Right lung (tissue), 5 donors: ENCODE results near the gene SAMD4A. TPM values are rescaled to one million over a fixed set of nuclear protein-coding genes. Genes with fewer than 3 reads are reported as not detected.

Experiments used
- DNase-seq, 2 donors: peaks; one replicate each; pipeline ENCODE4 v3.0.0-alpha.2; 2013
- polyA plus RNA-seq, 5 donors: library from polyadenylated mRNA; unstranded; fragments of 120-200 nt; gene quantifications; one replicate each; pipeline versions ENCODE4 v1.2.1 to v1.2.3, GENCODE V29; 2013; ENCODE audit warnings: inconsistent platforms in 1 of 5, low replicate concordance in 1 of 5; ENCODE audit not compliant: insufficient read length in 5 of 5, insufficient read depth in 1 of 5

The SAMD4A gene
- polyA plus RNA-seq, 5 donors: 4.9 to 9.8 (median 7.9) TPM

DNA sequence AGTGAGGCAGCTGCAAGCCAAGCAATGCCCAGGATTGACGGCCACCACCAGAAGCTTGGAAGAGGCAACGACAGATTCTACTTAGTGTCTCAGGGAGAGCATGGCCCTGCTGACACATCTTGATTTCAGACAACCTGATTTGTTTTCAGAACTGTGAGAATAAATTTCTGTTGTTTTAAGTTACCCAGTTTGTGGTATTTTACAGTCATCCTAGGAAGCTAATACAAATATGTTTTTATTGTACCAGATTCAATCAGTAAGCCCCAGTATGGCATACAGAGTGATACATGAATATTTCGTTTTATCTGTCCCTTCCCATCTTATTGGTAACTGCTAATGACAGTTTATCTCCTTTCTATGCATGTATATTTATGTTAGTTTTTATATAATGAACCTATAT lies 62.3 kb downstream of the SAMD4A start:
- no peak for DNase-seq

DNA sequence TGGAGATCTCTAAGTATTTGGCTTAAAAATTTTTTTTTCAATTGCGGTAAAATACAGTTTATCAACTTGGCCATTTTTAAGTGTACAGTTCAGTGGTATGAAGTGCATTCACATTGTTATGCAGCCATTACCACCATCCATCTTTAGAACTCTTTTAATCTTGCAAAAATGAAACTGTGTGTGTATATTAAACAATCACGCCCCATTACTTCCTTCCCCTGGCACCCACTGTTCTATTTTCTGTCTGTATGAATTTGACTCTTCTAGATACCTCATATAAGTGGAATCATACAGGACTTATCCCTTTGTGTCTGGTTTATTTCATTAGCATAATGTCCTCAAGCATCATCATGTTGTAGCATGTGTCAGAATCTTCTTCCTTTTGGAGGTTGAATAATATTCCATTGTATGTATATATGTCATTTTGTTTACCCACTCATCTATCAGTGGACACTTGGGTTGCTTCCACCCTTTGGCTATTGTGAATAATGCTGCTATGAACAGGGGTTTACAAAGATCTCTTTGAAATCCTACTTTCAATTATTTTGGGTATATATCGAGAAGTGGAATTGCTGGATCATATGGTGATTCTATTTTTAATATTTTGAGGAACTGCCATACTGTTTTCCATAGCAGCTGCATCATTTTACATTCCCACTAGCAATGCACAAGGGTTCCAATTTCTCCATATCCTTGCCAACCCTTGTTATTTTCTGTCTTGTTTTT lies 62.9 kb downstream of the SAMD4A start:
- DNase-seq: no peak

DNA sequence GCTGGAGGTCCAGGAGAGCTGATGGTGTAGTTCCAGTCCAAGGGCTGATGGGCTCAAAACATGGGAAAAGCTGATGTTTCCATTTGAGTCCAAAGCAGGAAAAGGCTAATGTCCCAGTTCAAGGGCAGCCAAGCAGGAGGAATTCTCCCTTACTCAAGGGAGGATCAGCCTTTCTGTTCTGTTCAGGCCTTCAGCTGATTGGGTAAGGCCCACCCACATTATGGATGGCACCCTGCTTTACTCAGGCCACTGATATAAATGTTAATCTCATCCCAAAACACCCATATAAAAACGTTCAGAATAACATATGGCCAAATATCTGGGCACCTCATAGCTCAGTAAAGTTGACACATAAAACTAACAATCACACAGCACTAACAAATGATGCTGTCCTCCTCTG lies 64.1 kb downstream of the SAMD4A start:
- no peak for DNase-seq

DNA sequence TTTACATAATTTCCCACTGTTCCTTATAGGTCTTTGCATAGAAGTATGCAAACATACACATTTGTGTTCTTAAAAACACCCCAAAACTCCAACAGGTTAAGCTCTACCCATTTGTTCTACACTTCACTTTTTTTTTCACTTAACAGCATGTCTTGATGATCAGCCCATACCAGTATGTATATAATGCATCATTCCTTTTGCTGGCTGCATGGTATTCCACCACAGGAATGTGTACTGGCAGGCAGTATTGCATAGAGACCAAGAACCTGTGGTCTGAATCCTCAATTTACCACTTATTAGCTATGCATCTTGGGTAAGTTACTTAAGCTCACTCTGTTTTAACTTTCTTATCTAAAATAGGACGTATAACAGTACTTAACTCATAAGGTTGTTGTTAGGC lies 65.5 kb downstream of the SAMD4A start:
- no peak for DNase-seq

DNA sequence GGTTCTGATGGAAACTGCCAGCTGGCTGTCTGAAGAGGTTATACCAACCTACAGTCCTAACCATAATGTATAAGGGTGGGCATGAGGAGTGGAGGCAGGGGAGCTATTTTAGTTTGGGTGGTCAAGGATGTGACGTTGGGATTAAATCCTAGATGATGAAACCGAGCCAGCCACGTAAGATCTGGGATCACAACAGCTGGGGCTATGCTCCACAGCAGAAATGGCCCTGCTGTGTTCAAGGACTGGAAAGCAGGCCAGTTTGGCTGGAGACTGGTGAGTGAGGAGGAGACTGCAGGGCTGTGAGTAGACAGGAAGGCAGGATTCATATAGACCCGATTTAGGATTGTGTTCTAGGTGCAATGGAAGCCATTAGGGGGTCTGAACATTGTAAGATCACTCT lies 66.1 kb downstream of the SAMD4A start:
- no peak for DNase-seq

DNA sequence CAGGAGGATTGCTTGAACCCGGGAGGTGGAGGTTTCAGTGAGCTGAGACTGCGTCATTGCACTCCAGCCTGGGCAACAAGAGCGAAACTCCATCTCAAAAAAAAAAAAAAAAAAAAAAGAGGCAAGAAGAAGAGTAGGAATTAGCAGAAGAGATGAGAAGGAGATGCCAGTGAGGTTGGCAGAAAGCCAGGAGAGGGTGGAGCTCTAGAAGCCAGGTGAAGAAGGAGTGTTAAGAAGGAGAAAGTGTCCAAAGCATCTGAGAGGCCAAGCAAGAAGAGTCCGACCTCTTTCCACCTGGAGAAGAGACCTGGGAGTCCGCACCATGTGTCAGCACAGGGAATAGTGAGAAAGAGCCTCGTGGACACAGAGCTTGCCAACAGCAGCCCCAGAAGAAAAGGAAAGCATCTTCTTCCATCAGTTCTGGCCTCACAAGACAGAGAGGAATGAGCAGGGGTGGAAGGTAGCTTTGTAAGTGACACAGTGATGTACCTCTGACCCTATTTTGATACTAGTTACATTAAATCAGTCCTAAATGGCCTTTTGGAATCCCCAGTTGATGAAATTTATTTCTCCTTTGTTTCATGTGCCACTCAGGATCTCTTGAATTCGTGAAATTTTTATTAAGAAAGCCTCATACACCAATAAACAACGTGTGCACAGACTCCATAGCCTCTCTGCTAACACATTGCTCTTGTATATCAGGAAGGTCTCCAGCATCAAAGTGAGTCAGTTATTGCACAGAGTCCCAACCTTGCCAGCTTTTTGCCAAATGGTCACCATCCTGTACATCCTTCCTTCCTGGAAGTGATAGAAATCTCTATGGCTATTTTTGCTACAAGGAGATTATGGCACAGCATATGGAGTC lies 70.6 kb downstream of the SAMD4A start:
- no peak for DNase-seq

DNA sequence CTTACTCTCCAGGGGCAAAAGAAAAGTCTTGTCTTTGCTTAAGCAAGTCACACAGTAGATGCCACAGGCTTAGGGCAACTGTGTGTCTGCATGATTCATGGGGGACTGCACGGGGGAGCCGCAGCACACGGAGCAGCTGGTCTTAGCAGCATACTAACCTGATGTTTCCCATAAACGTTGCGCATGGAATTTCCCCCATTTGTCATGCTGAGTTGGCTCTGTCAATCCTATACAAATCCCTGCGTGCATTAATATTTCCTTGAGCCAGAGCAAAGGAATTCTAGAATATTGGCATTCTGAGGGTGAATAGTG lies 71.2 kb downstream of the SAMD4A start:
- no peak for DNase-seq

DNA sequence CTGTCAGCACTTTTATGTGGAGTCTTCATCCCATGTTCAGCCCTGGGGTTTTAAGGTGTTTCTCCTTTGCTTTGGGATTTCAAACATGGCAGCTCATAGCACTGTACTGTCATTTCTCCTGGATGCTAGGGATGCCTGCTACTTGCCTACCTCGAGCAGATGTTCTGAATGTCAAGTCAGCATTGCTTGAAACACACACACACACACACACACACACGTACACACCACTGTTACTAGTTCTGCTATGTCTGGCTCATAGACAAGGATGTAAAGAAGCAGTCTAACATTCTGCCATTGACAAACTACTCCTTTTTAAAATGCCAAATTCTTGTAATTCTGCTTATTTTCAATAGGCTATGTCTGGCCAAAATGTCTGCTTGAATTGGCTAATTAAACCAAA lies 72.7 kb downstream of the SAMD4A start:
- DNase-seq: no peak

DNA sequence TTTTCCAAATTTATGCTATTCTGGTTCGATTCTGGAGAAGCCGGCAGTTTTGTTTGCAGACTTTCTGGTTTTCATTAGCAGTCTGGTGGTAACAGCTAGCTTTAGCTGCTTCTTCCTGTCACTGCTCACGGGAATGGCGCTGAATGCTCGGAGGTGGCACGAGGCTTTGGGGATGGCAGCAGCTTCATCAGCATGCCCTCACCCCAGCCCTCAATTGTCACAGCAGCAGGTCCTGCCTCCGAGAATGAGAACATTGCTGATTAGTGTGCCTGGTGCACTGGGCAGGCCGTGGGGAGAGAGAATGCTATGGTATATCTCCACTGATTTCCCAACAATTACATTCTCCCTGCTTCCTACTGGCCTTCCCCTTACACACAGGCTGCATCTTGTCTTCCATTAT lies 73.6 kb downstream of the SAMD4A start:
- DNase-seq: no peak

DNA sequence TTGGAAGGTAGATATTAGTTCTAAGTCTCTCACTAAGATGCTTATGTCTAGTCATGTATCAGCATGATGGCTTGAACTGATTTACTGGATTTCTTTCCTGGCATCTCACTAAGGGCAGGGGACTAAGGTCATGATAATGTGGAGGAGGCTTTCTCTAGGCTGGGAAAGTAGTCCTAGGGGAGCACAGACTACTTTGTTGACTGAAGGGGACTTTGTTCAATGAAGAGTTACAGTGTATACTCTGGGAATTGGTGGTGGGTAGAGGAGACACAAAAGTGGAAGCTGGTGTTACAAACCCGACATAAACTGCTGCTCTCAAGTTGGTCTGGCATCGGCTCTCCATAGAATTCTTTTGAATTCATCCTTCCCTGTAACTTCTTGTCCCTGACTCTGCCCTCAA lies 75.2 kb downstream of the SAMD4A start:
- DNase-seq: no peak

DNA sequence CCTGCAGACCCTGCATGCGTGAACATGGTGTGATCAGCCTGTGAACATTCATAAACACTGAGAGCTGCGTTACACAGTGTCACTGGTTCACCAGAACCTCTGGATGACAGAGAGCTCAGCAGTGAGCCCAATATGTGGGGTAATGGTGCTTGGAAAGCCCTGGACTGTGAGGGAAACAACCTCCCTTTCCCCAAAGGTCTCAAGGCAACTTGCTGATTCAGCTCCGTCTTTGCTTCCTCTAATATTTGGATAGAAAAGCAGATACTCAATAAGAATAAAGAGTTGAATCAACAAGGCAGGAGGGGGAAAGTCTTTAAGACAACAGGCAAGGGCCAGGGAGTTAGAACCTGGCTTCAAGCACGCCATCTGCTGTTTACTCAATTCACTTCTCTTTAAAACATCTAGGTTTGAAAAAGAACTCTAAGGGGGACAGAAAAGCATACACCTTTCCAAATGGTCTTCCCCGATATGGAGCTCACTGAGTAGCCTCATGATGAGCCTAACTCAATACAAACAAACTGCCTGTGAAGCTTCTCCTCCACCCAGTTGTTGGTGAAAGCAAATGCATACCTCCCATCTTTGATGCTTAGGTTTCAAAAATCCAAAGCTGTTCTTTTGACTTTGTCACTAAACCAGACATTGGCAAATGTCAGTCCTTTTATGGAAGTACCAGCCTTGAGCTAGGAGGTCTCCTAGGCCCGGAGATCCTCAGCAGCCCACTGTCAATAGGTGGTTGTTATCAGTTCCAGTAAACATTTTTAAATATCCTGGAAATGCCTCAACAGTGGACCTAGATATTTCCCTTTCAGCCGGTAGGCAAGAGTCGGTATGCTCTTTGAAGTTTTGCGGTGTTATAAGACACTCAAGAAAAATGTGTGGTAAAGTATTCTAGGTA lies 76.1 kb downstream of the SAMD4A start:
- DNase-seq: no peak

DNA sequence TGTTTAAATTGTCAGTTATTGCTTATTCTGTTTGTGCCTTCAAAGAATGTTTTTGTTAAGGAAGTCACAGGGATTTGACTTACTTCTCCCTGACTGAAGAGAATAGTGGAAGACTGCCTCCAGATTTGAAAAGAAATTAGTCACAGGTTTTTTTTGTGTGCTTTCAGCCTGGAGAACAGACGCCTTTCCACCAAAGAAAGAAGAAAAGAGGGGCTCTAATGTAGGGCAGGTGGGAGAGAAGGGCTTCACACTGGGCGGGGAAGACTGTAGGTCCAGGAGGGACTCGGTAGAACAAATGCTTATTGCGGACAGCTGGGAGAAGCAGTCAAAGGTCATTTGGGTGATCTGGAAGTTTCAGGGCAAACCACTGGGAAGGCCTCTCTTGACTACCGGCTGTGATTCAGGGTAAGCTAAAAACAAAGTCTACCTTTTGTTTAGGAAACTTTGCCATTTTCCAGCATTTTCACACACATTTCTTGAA lies 76.8 kb downstream of the SAMD4A start:
- DNase-seq: no peak

DNA sequence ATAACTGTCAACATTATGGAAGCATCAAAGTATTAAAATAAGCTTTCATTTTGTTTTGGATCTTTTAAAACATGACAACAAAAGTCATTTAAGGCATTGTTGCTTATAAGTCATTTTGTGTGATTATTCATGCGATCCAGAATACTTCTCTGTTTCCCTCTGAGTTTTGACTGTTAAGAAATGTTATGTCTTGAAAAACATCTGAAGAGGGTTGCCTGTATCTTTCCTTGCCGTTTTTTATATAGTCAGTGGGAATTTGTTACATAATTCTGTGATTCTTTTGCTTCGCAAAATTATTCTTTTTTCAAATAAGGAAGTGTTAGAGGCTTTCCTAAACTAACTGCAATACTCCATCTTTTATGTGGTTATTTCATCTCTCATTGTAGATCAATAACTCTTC lies 78.7 kb downstream of the SAMD4A start:
- no peak for DNase-seq

DNA sequence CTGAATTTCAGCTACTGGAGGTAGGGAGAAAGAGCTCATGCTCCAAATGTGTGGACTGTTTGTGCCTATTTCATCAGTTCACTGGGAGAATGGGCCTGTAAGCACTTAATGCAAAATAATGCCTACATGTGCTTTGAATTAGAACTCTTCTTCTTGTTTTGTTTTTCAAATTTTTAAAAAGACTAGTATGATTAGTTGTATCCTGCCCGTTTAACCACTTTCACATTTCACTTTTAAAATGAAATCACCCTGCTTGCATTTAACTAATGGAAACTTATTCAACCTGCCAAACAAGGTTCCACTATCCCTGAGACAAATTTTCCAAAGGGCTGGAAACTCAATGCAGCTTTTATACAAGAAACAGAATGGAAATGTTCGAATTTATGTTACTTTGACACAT lies 79.7 kb downstream of the SAMD4A start:
- DNase-seq: no peak

DNA sequence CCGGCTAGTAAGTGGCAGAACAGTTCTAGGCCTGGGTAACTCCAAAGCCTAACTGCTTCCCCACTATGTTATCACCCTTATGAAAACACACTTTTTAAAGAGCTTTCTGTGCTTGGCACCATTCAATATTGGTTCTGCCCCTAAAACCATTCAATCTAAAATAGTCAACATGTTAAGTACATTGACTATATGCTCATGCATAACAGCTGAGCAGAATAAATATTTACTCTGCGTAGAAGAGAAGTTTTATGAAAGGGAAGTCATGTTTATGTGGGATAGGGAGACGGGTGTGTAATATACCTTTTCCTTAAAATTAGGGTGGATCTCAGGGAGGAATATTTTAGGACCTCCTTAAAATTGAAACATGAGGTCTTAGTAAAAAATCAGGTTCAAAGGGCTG lies 80.5 kb downstream of the SAMD4A start:
- DNase-seq: no peak

DNA sequence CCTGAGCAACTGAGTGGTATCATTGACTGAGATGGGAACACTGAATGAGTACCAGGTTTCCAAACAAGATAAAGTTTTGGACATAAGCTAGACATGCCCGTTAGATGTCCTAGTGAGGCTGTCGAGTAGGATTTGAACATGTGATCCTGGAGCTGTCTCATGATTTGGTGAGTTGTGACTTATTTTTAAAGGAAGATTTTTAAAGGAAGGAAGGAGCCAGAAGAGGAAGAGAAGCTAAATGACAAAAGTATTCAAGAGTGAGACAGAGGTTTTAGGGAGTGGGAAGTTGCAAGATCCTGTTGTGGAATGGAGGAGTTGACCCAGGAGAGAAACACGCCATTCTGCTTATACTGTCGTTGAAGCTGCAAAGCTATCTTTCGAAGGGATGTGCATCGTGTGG lies 82.1 kb downstream of the SAMD4A start:
- no peak for DNase-seq

DNA sequence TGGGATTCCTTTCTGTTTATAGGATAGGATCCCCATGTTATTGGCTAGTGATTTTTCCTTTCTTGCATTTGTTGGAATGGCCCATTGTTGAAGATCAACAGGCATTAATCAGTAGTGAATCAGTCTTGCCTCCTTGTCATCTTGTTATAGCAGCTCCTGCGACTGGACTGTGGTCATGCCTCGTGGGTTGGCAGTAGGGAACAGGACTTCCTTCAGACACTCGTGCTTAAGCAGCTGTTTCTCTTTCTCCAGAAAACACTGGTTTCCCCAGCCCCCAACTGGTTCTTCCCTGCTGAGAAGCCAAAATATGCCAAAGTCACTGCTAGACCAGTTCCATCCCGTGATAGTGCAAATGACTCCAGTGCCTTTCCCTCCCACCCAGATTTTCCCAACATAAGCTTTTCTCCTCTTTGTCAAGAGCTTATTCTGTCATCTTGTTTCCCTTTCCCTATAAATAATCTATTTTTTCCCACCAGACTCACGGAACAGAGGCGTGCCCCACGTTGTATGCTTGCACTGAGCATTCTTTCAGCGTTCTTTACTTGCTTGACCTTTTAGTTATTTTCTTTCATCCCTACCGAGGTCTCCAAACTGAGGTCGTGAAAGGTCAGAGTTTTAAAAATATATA lies 83.5 kb downstream of the SAMD4A start:
- DNase-seq: no peak

DNA sequence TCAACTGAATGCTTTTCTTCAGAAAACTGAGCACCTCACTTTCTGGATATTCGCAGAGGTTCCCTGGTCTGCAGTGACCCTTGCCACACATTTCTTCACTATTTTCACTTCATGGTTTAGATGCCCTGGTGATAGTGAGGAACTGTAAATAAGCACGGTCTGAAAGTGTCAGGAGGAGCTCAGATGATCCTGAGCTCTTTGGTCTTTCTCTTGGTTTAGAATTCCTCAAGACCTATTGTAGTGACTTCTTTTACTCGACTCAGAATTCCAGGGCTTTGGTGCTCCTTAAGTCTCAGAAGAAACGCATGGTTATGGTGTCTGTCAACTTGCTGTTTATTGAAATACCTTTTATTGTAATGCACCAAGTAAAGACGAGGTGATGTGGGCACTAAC lies 84.0 kb downstream of the SAMD4A start:
- DNase-seq: no peak

DNA sequence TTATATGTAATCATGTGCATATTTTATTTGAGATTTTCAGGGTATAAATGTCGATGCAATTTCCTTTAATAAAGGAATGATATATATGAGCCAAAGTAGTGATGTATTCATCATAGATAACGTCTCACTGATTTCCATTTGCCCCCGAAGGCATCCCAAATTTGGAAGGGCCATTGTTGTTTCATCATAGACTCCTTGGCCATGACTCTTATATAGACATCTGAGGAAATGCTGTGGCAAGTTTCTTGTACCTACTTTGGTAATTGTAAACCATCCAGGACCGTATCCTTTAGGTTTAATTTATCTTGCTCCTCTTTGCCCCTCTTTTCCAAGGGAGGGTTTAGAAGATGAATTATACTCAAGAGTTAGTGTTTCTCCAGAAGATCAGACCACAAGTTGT lies 84.7 kb downstream of the SAMD4A start:
- DNase-seq: no peak

DNA sequence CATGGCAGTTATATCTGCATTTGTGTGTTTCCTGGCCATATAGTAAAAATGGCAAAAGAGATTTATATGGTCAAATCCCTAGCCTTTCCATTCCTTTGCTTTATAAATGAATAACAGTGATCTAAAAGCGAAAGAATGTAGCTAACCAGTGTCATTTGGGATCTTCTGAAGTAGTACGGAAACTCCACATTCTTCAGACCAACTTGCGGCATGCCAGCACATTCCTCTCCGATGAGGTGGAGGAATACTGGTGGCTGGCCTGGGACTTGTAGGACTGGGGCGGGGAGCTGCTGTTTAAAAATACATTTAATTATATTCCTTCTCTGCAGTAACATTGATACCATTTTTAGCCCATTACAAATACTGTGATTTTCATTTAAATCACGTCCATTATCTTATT lies 85.3 kb downstream of the SAMD4A start:
- peak; percentile 83 to 89 for DNase-seq

DNA sequence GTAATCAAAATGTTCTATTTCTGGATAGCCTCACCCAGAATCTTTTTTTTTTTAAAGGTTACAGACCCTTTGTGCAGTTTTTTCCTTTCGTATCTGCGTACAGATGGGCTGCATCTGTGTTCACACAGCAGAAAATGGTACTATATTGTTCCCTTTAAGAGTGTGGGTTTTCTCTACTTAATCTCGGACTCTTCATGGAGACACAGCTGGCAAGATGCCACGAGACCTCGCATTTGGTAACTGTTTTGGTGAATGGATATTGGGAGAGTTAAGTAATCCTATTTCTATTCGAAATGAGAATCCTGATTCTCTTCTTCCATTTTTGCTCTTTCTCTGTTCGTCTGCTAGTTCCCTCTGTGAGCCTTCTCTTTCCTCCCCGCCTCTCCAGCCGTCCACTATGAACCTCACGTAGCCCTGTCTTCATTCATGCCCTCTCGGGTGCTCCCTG lies 85.7 kb downstream of the SAMD4A start:
- peak in 1 of 2 donors; percentile 57 for DNase-seq
